ENCODE measurements around the gene OR9A4.
A peak's percentile ranks its signal among the peaks of the same experiment; 100 is the strongest.

The OR9A4 gene

GRCh38 chr7:141956084-141956483, 39.9 kb downstream of the OR9A4 start:
- DNase-seq (ENCODE audit: insufficient read length, low spot score) (no peak), FAIRE-seq (no peak)
- no peak for TF ChIP-seq POLR2A (IDR thresholded peaks at IDR 0.05; ENCODE audit: low read depth, low read length)
- no peak for TF ChIP-seq POU2F2 (IDR thresholded peaks at IDR 0.05; ENCODE audit: low read depth, low read length)
- no peak for TF ChIP-seq POLR2AphosphoS5 (IDR thresholded peaks at IDR 0.05; ENCODE audit: low read depth, low read length)
- no peak for TF ChIP-seq PAX5 (IDR thresholded peaks at IDR 0.05; ENCODE audit: insufficient read depth, low read length, severe bottlenecking)
- TF ChIP-seq TAF1 (IDR thresholded peaks at IDR 0.05; ENCODE audit: low read depth, low read length): no peak
- no peak for TF ChIP-seq SPI1 (IDR thresholded peaks at IDR 0.05; ENCODE audit: low read depth, low read length)

- DNase-seq (ENCODE audit: insufficient read length, low spot score): peak; percentile 9
- FAIRE-seq: no peak
These were observed 44.7 kb downstream of the OR9A4 start for GRCh38 chr7:141960687-141961422.

More at GRCh38 chr7:141960687-141961422, 44.7 kb downstream of the OR9A4 start:
- TF ChIP-seq PAX5 (IDR thresholded peaks at IDR 0.05; ENCODE audit: insufficient read depth, low read length, severe bottlenecking) (no peak), SPI1 (IDR thresholded peaks at IDR 0.05; ENCODE audit: low read depth, low read length) (peak; percentile 95)
